Stomach (tissue), 9 donors: ENCODE data around the gene COG5. TPM values are rescaled to one million over a fixed set of nuclear protein-coding genes. Genes with fewer than 3 reads are reported as not detected.

Experiments used
- DNase-seq, 2 donors: peaks; one replicate each; pipeline versions ENCODE4 v3.0.0 to v3.0.0-alpha.2; 2013 to 2019
- H3K27ac ChIP-seq, 5 donors: fragments of 200-600 bp in 4 of 5; sonication (generic) in 4 of 5; one replicate each; pipeline ENCODE4 v1.5.1; 2013 to 2019; ENCODE audit warnings: mild to moderate bottlenecking in 1 of 5, moderate library complexity in 1 of 5
- H3K27me3 ChIP-seq, 3 donors: fragments of 200-600 bp; sonication (generic); one replicate each; pipeline ENCODE4 v1.5.1; 2017 to 2019; ENCODE audit warnings: mixed run types in 1 of 3
- H3K36me3 ChIP-seq, 4 donors: fragments of 200-600 bp; sonication (generic); 1 replicate in 3 of 4; 2 replicates in 1 of 4; pipeline ENCODE4 v1.5.1; 2016 to 2019
- H3K4me1 ChIP-seq, 4 donors: fragments of 200-600 bp; sonication (generic); one replicate each; pipeline ENCODE4 v1.5.1; 2016 to 2019
- H3K4me3 ChIP-seq, 4 donors: fragments of 200-600 bp; sonication (generic) in 3 of 4; one replicate each; pipeline ENCODE4 v1.5.1; 2016 to 2019; ENCODE audit warnings: mild to moderate bottlenecking in 1 of 4
- H3K9me3 ChIP-seq, 4 donors: fragments of 200-600 bp; sonication (generic); one replicate each; pipeline ENCODE4 v1.5.1; 2016 to 2019
- EP300 ChIP-seq: sonication (generic); formaldehyde crosslinking; IDR thresholded peaks from one replicate; pipeline ENCODE4 v1.6.1; 2017; ENCODE audit warnings: antibody characterized with exemption
- POLR2A ChIP-seq, 4 donors: fragments of 450-650 bp; IDR thresholded peaks; one replicate each; pipeline ENCODE4 v1.6.1; 2016; ENCODE audit warnings: antibody characterized with exemption in 4 of 4, control low read depth in 2 of 4, mild to moderate bottlenecking in 1 of 4, moderate library complexity in 1 of 4
- POLR2AphosphoS5 ChIP-seq, 3 donors: sonication (generic); formaldehyde crosslinking; IDR thresholded peaks; one replicate each; pipeline ENCODE4 v1.6.1; 2016; ENCODE audit warnings: antibody characterized with exemption in 3 of 3
- WGBS, 5 donors: extraction: QIAGEN DNeasy Blood & Tissue Kit in 3 of 5; methylation state at CpG; one replicate each; pipeline versions ENCODE4 v1.1.5 to v1.1.7; 2013 to 2018; 5-methylcytosine and 5-hydroxymethylcytosine counted together
- intact Hi-C: fragments of 100-400 bp; cut with DNase I; formaldehyde crosslinking; loops from one replicate; pipeline ENCODE4 v1.15.1; 2023; ENCODE audit warnings: low total_unique reads
- polyA plus RNA-seq, 3 donors: library from polyadenylated mRNA; stranded (reverse); fragments of 200-250 nt; gene quantifications; one replicate each; pipeline ENCODE4 v1.2.3, GENCODE V29; 2013
- total RNA-seq, 5 donors: library from RNA; depleted of rRNA; stranded (reverse); fragments of >200 nt; gene quantifications; one replicate each; pipeline versions ENCODE4 v1.1.0 to v1.2.3, GENCODE V29; 2014 to 2016
- TF ChIP-seq, protein P1 (sequence below), 7 experiments: fragments of 450-650 bp in 4 of 7; fragments of 200-600 bp in 3 of 7; sonication (generic) in 3 of 7; IDR thresholded peaks; one replicate each; pipeline ENCODE4 v1.5.1; 2016 to 2019; ENCODE audit warnings: antibody characterized with exemption in 7 of 7, control low read depth in 2 of 7, mild to moderate bottlenecking in 1 of 7
- donor health status: healthy with polysubstance abuse.
- donor health status: Bipolar disorder and iron deficiency.
- donor health status: healthy.

COG5 gene
- total and polyA plus RNA-seq, 8 donors: 5.2 to 285 (median 17.1) TPM

DNA sequence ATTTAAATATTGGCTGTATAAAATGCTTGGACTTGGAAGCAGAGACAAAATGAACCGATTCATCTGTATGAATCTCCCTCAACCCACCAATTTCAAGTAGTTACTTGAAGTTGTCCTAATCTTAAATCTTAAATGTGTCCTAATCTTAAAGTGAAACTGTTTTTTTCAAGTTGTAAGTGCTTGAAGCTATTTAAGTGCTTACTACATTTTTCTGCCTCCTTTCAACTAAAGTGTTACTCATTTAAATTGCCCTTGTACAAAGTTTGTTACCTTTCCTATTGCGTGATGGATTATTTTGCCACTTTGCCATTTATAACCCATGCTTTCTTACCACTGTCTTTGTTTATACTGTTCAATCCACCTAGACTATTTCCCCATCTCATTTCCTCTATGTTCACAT, 19.2 kb upstream of the COG5 start:
- WGBS, 5 donors: 82 to 89% (median 83%) methylated on average over 2 of the region's 2 CpGs
- Histone ChIP-seq H3K9me3 (no peaks in the 10 kb centered on the region), H3K27me3 (no peaks in the 10 kb centered on the region), H3K36me3 (peaks cover 5 to 37% (median 29%) of the 10 kb centered on the region in 4 donors), H3K4me3 (no peak overlapping the region), H3K27ac (no peak overlapping the region), H3K4me1 (peaks cover 13 to 39% (median 27%) of the 10 kb centered on the region in 4 donors)
- no peak for TF ChIP-seq EP300
- TF ChIP-seq POLR2AphosphoS5 (IDR thresholded peaks at IDR 0.05): no peak
- TF ChIP-seq, protein P1, sequence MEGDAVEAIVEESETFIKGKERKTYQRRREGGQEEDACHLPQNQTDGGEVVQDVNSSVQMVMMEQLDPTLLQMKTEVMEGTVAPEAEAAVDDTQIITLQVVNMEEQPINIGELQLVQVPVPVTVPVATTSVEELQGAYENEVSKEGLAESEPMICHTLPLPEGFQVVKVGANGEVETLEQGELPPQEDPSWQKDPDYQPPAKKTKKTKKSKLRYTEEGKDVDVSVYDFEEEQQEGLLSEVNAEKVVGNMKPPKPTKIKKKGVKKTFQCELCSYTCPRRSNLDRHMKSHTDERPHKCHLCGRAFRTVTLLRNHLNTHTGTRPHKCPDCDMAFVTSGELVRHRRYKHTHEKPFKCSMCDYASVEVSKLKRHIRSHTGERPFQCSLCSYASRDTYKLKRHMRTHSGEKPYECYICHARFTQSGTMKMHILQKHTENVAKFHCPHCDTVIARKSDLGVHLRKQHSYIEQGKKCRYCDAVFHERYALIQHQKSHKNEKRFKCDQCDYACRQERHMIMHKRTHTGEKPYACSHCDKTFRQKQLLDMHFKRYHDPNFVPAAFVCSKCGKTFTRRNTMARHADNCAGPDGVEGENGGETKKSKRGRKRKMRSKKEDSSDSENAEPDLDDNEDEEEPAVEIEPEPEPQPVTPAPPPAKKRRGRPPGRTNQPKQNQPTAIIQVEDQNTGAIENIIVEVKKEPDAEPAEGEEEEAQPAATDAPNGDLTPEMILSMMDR (IDR thresholded peaks at IDR 0.05): no peak
- TF ChIP-seq POLR2A (IDR thresholded peaks at IDR 0.05): no peak
- DNase-seq: no peak
- intact Hi-C loops: no loop called here

DNA sequence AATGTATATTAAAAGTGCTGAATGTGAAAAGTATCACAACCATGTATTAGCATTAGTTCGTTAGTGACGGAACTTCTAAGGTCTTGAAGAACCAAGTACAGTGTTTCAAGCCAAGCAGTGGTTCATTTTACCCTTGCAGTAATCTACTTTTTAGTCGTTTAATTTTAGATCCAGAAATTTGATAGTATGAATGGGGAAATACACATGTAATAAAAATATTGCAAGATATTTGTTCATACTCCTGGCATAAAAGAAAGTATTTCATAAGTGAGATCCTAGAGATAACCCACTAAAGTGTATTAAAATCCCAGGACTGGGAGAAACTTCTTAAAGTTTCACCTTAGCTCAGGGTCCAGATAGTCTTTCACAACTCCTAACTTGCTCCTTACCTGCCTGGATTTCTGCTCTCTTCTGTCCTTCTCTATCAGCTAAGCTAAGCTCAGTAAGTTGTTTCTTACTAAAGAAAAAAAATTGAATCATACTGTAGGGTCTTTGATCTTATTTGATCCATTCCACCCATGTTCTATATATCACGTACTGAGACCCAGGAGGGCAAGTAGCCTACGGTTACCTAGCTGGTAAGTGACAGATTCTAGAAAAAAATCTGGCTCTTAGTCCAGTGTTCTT, 17.8 kb upstream of the COG5 start:
- intact Hi-C loops: no loop called here
- peaks cover 5 to 28% (median 26%) of the 10 kb centered on the region in 4 donors for H3K36me3 ChIP-seq
- H3K4me3 ChIP-seq: peak overlapping the region; percentile 72 to 85 (median 74)
- 27 to 42% (median 29%) methylated on average over 5 of the region's 5 CpGs for WGBS, 5 donors
- no peaks in the 10 kb centered on the region for H3K27me3 ChIP-seq
- TF ChIP-seq EP300: no peak
- no peak for TF ChIP-seq POLR2AphosphoS5 (IDR thresholded peaks at IDR 0.05)
- TF ChIP-seq, protein P1 (IDR thresholded peaks at IDR 0.05): no peak
- TF ChIP-seq POLR2A (IDR thresholded peaks at IDR 0.05): no peak
- peaks cover 13 to 39% (median 25%) of the 10 kb centered on the region in 4 donors for H3K4me1 ChIP-seq
- H3K9me3 ChIP-seq: no peaks in the 10 kb centered on the region
- H3K27ac ChIP-seq: peak overlapping the region in 3 of 5 donors; percentile 91 to 98 (median 94)
- no peak for DNase-seq

DNA sequence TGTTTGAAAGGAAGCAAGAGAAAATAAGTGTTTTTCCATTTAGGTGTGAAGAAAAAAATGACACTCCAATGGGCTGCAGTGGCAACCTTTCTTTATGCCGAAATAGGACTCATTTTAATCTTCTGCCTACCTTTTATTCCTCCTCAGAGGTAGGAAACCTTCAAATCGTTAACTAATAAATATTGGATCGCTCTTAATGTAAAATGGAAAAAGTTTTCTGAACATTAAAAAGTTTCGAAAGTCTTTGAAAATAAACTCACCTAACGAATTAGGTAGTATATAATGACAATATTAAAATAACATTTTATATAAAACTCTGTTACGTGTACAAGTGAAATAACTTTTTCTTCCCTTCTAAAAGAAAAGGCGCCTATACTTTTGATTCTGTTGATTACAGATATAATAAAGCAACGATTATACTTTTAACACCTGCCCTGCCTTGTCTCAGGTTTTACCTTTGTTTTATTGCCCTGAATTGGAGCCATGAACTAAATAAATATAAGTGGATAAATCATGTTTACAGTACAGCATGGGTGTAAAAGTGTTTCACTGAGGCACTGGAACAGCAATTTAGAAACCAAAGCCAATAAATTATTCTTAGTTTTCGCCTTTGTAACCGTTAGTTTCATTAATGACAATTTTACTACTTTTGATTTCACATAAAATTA, 17.1 kb upstream of the COG5 start:
- WGBS, 5 donors: 17 to 29% (median 20%) methylated on average over 10 of the region's 10 CpGs
- peaks cover 13 to 39% (median 25%) of the 10 kb centered on the region in 4 donors for H3K4me1 ChIP-seq
- peak overlapping the region; percentile 91 to 98 (median 94) for H3K27ac ChIP-seq
- intact Hi-C loops: no loop called here
- peak overlapping the region; percentile 72 to 85 (median 74) for H3K4me3 ChIP-seq
- H3K36me3 ChIP-seq: peaks cover 2 to 25% (median 21%) of the 10 kb centered on the region in 4 donors
- no peaks in the 10 kb centered on the region for H3K27me3 ChIP-seq
- TF ChIP-seq, protein P1 (IDR thresholded peaks at IDR 0.05): no peak
- TF ChIP-seq EP300 (no peak), POLR2AphosphoS5 (IDR thresholded peaks at IDR 0.05) (no peak), POLR2A (IDR thresholded peaks at IDR 0.05) (no peak)
- no peak for DNase-seq
- no peaks in the 10 kb centered on the region for H3K9me3 ChIP-seq

DNA sequence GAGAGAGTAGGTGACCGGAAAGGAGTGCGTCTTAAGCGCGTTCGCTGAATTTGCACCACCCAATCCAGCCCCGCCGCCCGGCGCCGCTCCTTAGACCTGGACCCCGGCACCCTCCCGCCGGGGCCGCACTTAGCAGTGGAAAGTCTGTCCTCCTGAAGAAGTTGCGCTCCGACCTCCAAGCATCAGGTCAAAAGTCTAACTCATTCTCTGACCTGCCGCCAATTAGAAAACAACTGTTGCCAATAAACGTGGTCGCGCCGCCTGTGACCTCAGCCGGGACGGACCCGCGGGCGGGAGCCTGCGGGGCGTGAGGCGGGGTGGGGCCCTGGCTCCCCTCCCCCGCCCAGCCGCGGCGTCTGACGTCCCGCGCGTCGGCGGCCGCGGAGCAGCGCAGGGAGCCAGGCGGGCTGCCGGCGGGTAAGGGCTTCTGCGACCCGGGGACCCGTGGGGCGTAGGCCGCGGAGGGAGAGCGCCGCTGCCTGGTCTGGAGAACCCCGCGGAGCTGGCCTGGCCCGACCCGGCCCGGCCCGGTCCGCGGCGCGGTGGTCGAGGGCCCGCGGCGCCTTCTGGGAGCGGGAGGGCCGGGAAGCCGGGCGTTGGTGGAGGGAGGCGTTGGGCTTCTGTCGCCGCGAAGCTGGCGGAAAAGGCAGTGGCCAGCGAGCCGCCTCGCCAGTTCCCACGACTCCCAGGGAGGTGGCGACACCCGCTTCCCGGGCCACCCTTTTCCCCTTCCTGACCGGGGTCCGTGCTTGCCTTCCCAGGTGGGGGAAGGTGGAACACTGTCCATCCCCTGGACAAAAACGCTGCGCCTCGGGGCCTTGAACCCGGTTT, 16.4 kb upstream of the COG5 start, which contains the start of gene BCAP29:
Gene BCAP29 (plus strand): TSS at position 362 of the 831 bp plus-strand sequence. CDS start 527 bp downstream, outside the sequence.
- WGBS, 5 donors: 0 to 1% (median 0%) methylated on average over 37 to 89 of the region's 89 CpGs
- intact Hi-C loops: no loop called here
- peaks cover 13 to 39% (median 25%) of the 10 kb centered on the region in 4 donors for H3K4me1 ChIP-seq
- H3K27me3 ChIP-seq: no peaks in the 10 kb centered on the region
- peak within 1 kb of the TSS; percentile 72 to 85 (median 74) for H3K4me3 ChIP-seq
- no peaks in the 10 kb centered on the region for H3K9me3 ChIP-seq
- peak; percentile 74 to 93 for DNase-seq
- TF ChIP-seq, protein P1 (IDR thresholded peaks at IDR 0.05): peak in 2 of 7 experiments; percentile 27 to 30
- no peak for TF ChIP-seq EP300
- no peak for TF ChIP-seq POLR2A (IDR thresholded peaks at IDR 0.05)
- peak; percentile 57 to 78 (median 76) for TF ChIP-seq POLR2AphosphoS5 (IDR thresholded peaks at IDR 0.05)
- H3K36me3 ChIP-seq: peaks cover 0 to 25% (median 19%) of the 10 kb centered on the region in 4 donors
- peak within 1 kb of the TSS; percentile 91 to 98 (median 94) for H3K27ac ChIP-seq
